Thymus (tissue), 11 donors: ENCODE measurements around the gene SCYL2. TPM values are rescaled to one million over a fixed set of nuclear protein-coding genes. Genes with fewer than 3 reads are reported as not detected.

ENCODE experiments used
- DNase-seq, 9 donors: peaks; one replicate each; pipeline ENCODE4 v3.0.0-alpha.2; 2013; ENCODE audit warnings: low spot score in 9 of 9, low read depth in 6 of 9, missing footprints in 1 of 9
- H3K27ac ChIP-seq, 2 donors: one replicate each; pipeline ENCODE4 v1.5.1; 2013; ENCODE audit warnings: control low read depth in 1 of 2, low read depth in 1 of 2, low read length in 1 of 2, mild to moderate bottlenecking in 1 of 2, moderate library complexity in 1 of 2
- H3K27me3 ChIP-seq, 2 donors: one replicate each; pipeline ENCODE4 v1.5.1; 2013; ENCODE audit warnings: low read length in 1 of 2; ENCODE audit not compliant: control insufficient read depth in 2 of 2, insufficient read depth in 1 of 2
- H3K36me3 ChIP-seq, 2 donors: one replicate each; pipeline ENCODE4 v1.5.1; 2013; ENCODE audit warnings: low read length in 1 of 2, mild to moderate bottlenecking in 1 of 2, moderate library complexity in 1 of 2; ENCODE audit not compliant: control insufficient read depth in 2 of 2, insufficient read depth in 2 of 2
- H3K4me1 ChIP-seq, 2 donors: one replicate each; pipeline ENCODE4 v1.5.1; 2013; ENCODE audit warnings: low read length in 2 of 2; ENCODE audit not compliant: control insufficient read depth in 2 of 2, insufficient read depth in 2 of 2
- H3K4me3 ChIP-seq, 2 donors: one replicate each; pipeline ENCODE4 v1.5.1; 2013; ENCODE audit warnings: low read length in 2 of 2, control low read depth in 1 of 2, mild to moderate bottlenecking in 1 of 2
- H3K9me3 ChIP-seq, 2 donors: one replicate each; pipeline ENCODE4 v1.5.1; 2013; ENCODE audit warnings: low read length in 1 of 2, mild to moderate bottlenecking in 1 of 2; ENCODE audit not compliant: control insufficient read depth in 2 of 2, insufficient read depth in 1 of 2
- WGBS: extraction: QIAGEN DNeasy Blood & Tissue Kit; methylation state at CpG from one replicate; pipeline ENCODE4 v1.1.7; 2013; 5-methylcytosine and 5-hydroxymethylcytosine counted together
- polyA plus RNA-seq: library from polyadenylated mRNA; stranded (reverse); fragments of 200-250 nt; gene quantifications from one replicate; pipeline ENCODE4 v1.2.3, GENCODE V29; 2013
- total RNA-seq: library from RNA; stranded (reverse); fragments of 120-200 nt; gene quantifications from one replicate; pipeline ENCODE4 v1.2.4, GENCODE V29; 2013
- donor health status: healthy.

Gene SCYL2
- total and polyA plus RNA-seq, 2 donors, result 22.4 to 31.0 TPM

DNA sequence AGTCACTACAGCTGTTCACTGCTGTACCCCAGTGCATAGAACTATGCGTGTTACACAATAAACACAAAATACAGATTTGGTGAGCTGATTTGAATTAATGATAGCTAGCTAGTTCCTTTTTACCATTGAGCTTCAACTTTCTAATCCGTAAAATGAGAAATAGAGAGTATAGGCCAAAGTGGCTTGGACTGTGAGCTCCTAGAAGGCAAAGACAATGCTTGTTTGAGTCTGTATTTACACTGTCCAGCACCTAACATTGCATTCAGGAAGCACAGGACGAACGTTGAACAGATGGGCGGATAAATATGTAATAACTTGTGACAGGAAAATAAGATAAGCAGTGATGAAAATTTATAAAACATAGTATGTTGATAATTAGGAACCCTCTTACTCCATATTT lies 121.4 kb downstream of the SCYL2 start:
- Histone ChIP-seq H3K27ac (no peak overlapping the region), H3K9me3 (no peaks in the 10 kb centered on the region), H3K36me3 (no peaks in the 10 kb centered on the region), H3K4me1 (no peaks in the 10 kb centered on the region), H3K27me3 (no peaks in the 10 kb centered on the region), H3K4me3 (no peak overlapping the region)
- DNase-seq, result no peak
- WGBS, result 93% methylated on average over 5 of the region's 5 CpGs

Other genes starting within 250 kb of the SCYL2 start
- gene BLTP3B, start 124.3 kb upstream of the SCYL2 start, total RNA-seq, result 15.5 TPM
- gene BLTP3B, start 124.3 kb upstream of the SCYL2 start, polyA plus RNA-seq, result 9.5 TPM
- gene ACTR6, start 66.4 kb upstream of the SCYL2 start, total RNA-seq, result 36.8 TPM
- gene ACTR6, start 66.4 kb upstream of the SCYL2 start, polyA plus RNA-seq, result 39.9 TPM
- 2.0 TPM for gene DEPDC4, start 98 bp upstream of the SCYL2 start, total RNA-seq
- gene DEPDC4, start 98 bp upstream of the SCYL2 start, polyA plus RNA-seq, result 0.94 TPM
- 3.0 TPM for gene SLC17A8, start 89.9 kb downstream of the SCYL2 start, total RNA-seq
- 0.37 TPM for gene SLC17A8, start 89.9 kb downstream of the SCYL2 start, polyA plus RNA-seq
- 0.05 TPM for gene NR1H4, start 206.7 kb downstream of the SCYL2 start, total RNA-seq
- gene NR1H4, start 206.7 kb downstream of the SCYL2 start, polyA plus RNA-seq, result 0.23 TPM